ENCODE measurements around the gene MICAL3.

DNA sequence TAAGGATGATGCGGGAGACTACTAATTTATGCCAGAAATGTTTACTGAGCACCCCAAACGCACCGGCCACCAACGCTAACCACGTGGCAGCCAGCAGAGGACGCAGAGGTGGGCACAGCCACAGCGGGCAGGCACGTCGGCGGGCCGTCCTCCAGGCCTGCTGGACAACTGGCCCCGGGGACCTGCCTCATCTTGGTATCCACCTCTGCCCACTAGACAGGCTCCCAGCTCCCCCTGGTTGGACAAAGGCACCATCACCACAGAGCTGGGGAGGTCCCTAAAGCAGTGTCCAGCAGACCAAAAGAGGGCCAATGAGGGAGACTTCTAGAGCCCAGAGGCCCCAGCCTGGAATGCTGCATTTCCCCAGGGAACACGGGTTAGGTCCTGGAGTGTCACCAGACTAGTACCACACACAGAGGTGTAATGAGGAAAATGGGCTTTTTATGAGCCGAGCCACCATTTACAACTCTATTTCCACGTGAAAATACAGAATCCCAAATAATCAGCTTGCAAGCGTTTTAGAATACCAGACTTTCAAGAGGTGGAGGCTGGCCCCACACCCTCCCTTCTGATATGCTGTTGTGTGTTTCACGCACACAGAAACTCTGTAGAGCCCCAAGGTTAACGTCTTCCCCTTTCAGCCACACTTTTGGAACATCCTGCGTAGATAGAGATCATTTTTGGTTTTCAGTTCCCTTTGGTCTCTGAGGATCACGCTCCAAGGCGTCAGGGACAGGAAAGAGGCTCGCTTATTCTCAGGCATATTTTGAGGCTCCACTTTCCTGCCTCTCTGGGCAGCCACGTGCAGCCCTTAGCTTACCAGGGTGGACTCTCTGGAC, 226.4 kb downstream of the MICAL3 start:
- TF ChIP-seq, protein P1, sequence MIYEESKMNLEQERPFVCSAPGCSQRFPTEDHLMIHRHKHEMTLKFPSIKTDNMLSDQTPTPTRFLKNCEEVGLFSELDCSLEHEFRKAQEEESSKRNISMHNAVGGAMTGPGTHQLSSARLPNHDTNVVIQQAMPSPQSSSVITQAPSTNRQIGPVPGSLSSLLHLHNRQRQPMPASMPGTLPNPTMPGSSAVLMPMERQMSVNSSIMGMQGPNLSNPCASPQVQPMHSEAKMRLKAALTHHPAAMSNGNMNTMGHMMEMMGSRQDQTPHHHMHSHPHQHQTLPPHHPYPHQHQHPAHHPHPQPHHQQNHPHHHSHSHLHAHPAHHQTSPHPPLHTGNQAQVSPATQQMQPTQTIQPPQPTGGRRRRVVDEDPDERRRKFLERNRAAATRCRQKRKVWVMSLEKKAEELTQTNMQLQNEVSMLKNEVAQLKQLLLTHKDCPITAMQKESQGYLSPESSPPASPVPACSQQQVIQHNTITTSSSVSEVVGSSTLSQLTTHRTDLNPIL (CRISPR knock-in tag; IDR thresholded peaks at IDR 0.05; ENCODE audit: low read depth) = no peak
- no peak for TF ChIP-seq PATZ1 (CRISPR knock-in tag; IDR thresholded peaks at IDR 0.05; ENCODE audit: borderline replicate concordance)
- TF ChIP-seq ESRRG (CRISPR knock-in tag; IDR thresholded peaks at IDR 0.05) = no peak
- TF ChIP-seq ZFP3 (CRISPR knock-in tag; IDR thresholded peaks at IDR 0.05) = no peak
- TF ChIP-seq ZFP30 (CRISPR knock-in tag; IDR thresholded peaks at IDR 0.05) = no peak
- TF ChIP-seq SNAI2 (CRISPR knock-in tag; IDR thresholded peaks at IDR 0.05) = no peak
- TF ChIP-seq GLIS3 (CRISPR knock-in tag; IDR thresholded peaks at IDR 0.05) = no peak
- TF ChIP-seq RARB (CRISPR knock-in tag; IDR thresholded peaks at IDR 0.05) = no peak
- TF ChIP-seq ZC3H10 (CRISPR knock-in tag; IDR thresholded peaks at IDR 0.05) = no peak
- TF ChIP-seq ARNTL (CRISPR knock-in tag; IDR thresholded peaks at IDR 0.05; ENCODE audit: borderline replicate concordance, low read depth) = no peak
